Vagina (tissue), 2 donors: ENCODE data around the gene SURF2. TPM values are rescaled to one million over a fixed set of nuclear protein-coding genes. Genes with fewer than 3 reads are reported as not detected.

ENCODE experiments used
- DNase-seq, 2 donors: peaks; one replicate each; pipeline ENCODE4 v3.0.0-alpha.2; 2017; ENCODE audit errors: extremely low spot score in 2 of 2
- H3K27ac ChIP-seq: fragments of 200-600 bp; sonication (generic); one replicate; pipeline ENCODE4 v1.5.1; 2019
- H3K27me3 ChIP-seq: fragments of 200-600 bp; sonication (generic); one replicate; pipeline ENCODE4 v1.5.1; 2019
- H3K36me3 ChIP-seq, 2 donors: fragments of 200-600 bp; sonication (generic); one replicate each; pipeline ENCODE4 v1.5.1; 2017 to 2019
- H3K4me1 ChIP-seq: fragments of 200-600 bp; sonication (generic); one replicate; pipeline ENCODE4 v1.5.1; 2019
- H3K4me3 ChIP-seq, 2 donors: fragments of 200-600 bp; sonication (generic); 1 replicate in 1 of 2; 2 replicates in 1 of 2; pipeline ENCODE4 v1.5.1; 2016 to 2019
- H3K9me3 ChIP-seq: fragments of 200-600 bp; sonication (generic); one replicate; pipeline ENCODE4 v1.5.1; 2019
- POLR2A ChIP-seq, 2 donors: fragments of 450-650 bp; IDR thresholded peaks; one replicate each; pipeline ENCODE4 v1.6.1; 2017; ENCODE audit warnings: antibody characterized with exemption in 2 of 2, mild to moderate bottlenecking in 2 of 2, moderate library complexity in 2 of 2
- POLR2AphosphoS5 ChIP-seq, 2 donors: sonication (generic); formaldehyde crosslinking; IDR thresholded peaks; one replicate each; pipeline ENCODE4 v1.9.0; 2017; ENCODE audit warnings: antibody characterized with exemption in 2 of 2, mild to moderate bottlenecking in 2 of 2, low read depth in 1 of 2; ENCODE audit not compliant: insufficient read depth in 1 of 2
- intact Hi-C: fragments of 100-400 bp; cut with DNase I; formaldehyde crosslinking; loops from one replicate; pipeline ENCODE4 v1.15.1; 2023
- total RNA-seq: library from RNA; depleted of rRNA; stranded (reverse); fragments of >200 nt; gene quantifications from one replicate; pipeline ENCODE4 v1.2.3, GENCODE V29; 2016
- TF ChIP-seq, protein P1 (sequence below), 3 experiments: fragments of 450-650 bp in 2 of 3; fragments of 200-600 bp in 1 of 3; sonication (generic) in 1 of 3; IDR thresholded peaks; one replicate each; pipeline ENCODE4 v1.5.1; 2017 to 2019; ENCODE audit warnings: antibody characterized with exemption in 3 of 3, mild to moderate bottlenecking in 2 of 3, moderate library complexity in 2 of 3

Gene SURF2
- total RNA-seq, 1 donor from 2014 or later: 19.9 TPM

DNA sequence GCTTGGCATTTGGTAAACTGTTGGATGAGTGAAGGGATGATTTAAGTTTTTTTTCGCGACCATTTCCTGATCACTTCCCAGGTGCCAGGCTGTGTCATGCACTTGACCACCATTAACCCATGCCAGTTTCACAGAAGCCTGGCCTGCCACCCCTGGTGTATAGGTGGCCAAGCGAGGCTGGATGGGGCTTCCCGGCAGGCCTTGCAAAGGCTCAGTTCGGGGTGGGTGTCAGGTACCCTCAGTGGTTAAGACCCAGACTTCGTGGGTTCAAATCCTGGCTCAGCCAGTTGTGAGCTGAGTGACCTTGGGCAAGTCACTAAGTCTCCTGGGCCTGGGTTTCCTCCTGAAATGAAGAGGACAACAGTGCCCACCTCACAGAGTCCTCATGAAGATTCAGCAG is 10.8 kb upstream of the SURF2 start:
- Histone ChIP-seq H3K4me3 (no peak overlapping the region), H3K9me3 (no peaks in the 10 kb centered on the region), H3K36me3 (peaks cover 0 to 64% of the 10 kb centered on the region in 2 donors), H3K4me1 (peaks cover 31% of the 10 kb centered on the region), H3K27me3 (no peaks in the 10 kb centered on the region), H3K27ac (no peak overlapping the region)
- no peak for DNase-seq
- intact Hi-C loops: no loop called here
- TF ChIP-seq, protein P1, sequence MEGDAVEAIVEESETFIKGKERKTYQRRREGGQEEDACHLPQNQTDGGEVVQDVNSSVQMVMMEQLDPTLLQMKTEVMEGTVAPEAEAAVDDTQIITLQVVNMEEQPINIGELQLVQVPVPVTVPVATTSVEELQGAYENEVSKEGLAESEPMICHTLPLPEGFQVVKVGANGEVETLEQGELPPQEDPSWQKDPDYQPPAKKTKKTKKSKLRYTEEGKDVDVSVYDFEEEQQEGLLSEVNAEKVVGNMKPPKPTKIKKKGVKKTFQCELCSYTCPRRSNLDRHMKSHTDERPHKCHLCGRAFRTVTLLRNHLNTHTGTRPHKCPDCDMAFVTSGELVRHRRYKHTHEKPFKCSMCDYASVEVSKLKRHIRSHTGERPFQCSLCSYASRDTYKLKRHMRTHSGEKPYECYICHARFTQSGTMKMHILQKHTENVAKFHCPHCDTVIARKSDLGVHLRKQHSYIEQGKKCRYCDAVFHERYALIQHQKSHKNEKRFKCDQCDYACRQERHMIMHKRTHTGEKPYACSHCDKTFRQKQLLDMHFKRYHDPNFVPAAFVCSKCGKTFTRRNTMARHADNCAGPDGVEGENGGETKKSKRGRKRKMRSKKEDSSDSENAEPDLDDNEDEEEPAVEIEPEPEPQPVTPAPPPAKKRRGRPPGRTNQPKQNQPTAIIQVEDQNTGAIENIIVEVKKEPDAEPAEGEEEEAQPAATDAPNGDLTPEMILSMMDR (IDR thresholded peaks at IDR 0.05): no peak
- TF ChIP-seq POLR2A (IDR thresholded peaks at IDR 0.05) (no peak), POLR2AphosphoS5 (IDR thresholded peaks at IDR 0.05; ENCODE audit: insufficient read depth in 1 of 2, low read depth in 1 of 2) (no peak)

- H3K27me3 ChIP-seq: no peaks in the 10 kb centered on the region
- peaks cover 0 to 66% of the 10 kb centered on the region in 2 donors for H3K36me3 ChIP-seq
- H3K4me3 ChIP-seq: peak overlapping the region; percentile 82 to 95
- no peak for DNase-seq
- intact Hi-C loops: no loop called here
- peak overlapping the region; percentile 84 for H3K27ac ChIP-seq
- H3K4me1 ChIP-seq: peaks cover 31% of the 10 kb centered on the region
- H3K9me3 ChIP-seq: no peaks in the 10 kb centered on the region
- no peak for TF ChIP-seq POLR2A (IDR thresholded peaks at IDR 0.05)
Measured at GRCh38 chr9:133346021-133346785, 10.1 kb upstream of the SURF2 start.

DNA sequence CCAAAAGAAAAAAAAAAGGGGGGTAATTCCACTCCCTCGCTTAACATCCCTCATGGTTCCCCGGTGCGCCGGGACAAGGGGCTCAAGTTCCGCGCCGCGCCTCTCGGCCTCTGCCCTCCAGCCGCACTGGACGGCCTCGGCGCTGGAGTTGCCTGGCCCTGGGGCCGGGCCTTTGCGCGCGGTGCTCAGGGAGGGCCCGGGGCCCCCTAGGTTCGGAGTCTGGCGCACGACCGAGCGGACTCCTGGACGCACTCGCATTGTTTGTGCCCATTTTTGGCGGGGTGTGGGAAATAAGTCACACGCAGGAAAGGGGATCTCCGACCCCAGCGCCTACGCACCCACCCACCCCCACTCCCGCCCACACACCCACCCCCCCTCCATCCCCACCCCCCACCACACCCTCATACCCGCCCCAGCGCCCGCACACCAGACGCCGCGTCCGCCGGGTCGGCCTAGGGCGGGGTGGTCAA is 8.8 kb upstream of the SURF2 start:
- H3K27ac ChIP-seq: peak overlapping the region; percentile 84
- DNase-seq: no peak
- H3K9me3 ChIP-seq: no peaks in the 10 kb centered on the region
- intact Hi-C loops: no loop called here
- peaks cover 0 to 66% of the 10 kb centered on the region in 2 donors for H3K36me3 ChIP-seq
- H3K4me1 ChIP-seq: peaks cover 31% of the 10 kb centered on the region
- H3K27me3 ChIP-seq: no peaks in the 10 kb centered on the region
- no peak for TF ChIP-seq POLR2AphosphoS5 (IDR thresholded peaks at IDR 0.05; ENCODE audit: insufficient read depth in 1 of 2, low read depth in 1 of 2)
- H3K4me3 ChIP-seq: peak overlapping the region; percentile 82 to 95

GRCh38 chr9:133347985-133348717 is 8.2 kb upstream of the SURF2 start, which contains the start of the genes MED22 and RPL7A:
MED22 (minus strand) TSS chr9:133348131; CDS start chr9:133346662, 1,469 bp downstream.
RPL7A (plus strand) TSS chr9:133348218; CDS start chr9:133348244, 26 bp downstream.
- H3K27me3 ChIP-seq: no peaks in the 10 kb centered on the region
- H3K36me3 ChIP-seq: peaks cover 0 to 64% of the 10 kb centered on the region in 2 donors
- TF ChIP-seq POLR2A (IDR thresholded peaks at IDR 0.05): peak in 1 of 2 donors; percentile 77
- TF ChIP-seq POLR2AphosphoS5 (IDR thresholded peaks at IDR 0.05; ENCODE audit: insufficient read depth in 1 of 2, low read depth in 1 of 2): peak; percentile 97 to 98
- TF ChIP-seq, protein P1 (IDR thresholded peaks at IDR 0.05): peak in 1 of 3 experiments; percentile 10
- peak within 1 kb of the TSS; percentile 82 to 95 for H3K4me3 ChIP-seq
- H3K9me3 ChIP-seq: no peaks in the 10 kb centered on the region
- intact Hi-C loops: no loop called here
- DNase-seq: peak in 1 of 2 donors; percentile 96
- H3K4me1 ChIP-seq: peaks cover 31% of the 10 kb centered on the region
- peak within 1 kb of the TSS; percentile 84 for H3K27ac ChIP-seq

DNA sequence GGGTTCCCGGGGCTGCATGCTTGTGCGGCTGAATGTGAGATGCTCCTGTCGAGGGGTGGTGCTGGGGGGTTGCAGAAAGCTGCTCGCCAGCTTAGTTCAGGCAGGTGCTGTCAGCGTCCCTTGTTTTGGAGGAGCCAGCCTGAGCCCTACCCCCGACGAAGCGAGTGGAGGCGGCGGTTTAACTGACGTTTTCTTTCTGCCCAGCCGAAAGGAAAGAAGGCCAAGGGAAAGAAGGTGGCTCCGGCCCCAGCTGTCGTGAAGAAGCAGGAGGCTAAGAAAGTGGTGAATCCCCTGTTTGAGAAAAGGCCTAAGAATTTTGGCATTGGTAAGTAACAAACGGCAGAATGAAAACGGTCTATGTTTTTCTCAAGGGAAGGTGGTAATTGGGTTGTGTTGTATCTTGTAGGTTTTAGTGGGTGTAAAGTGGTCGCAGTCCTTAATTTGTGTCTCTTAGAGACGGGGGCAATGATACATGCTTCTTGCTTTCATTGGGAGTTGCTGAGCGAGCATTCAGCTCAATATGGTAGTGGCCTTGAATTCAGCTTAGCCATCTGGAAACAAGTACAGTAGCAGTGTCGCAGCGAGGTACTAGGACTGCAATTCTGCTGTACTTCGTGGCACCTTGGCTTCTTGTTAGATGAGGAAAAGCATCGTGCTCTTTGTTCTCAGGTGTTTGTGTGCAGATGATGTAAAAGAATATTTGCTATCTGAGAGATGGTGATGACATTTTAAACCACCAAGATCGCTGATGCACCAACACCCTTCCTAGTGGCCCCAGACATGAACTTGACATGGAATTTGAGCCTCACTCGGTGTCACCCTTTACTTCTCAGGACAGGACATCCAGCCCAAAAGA is 7.4 kb upstream of the SURF2 start:
- Histone ChIP-seq H3K36me3 (peaks cover 0 to 57% of the 10 kb centered on the region in 2 donors), H3K9me3 (no peaks in the 10 kb centered on the region), H3K27ac (peak overlapping the region; percentile 84), H3K27me3 (no peaks in the 10 kb centered on the region), H3K4me1 (peaks cover 31% of the 10 kb centered on the region), H3K4me3 (peak overlapping the region; percentile 82 to 95)
- no peak for DNase-seq
- intact Hi-C loops: no loop called here
- TF ChIP-seq POLR2A (IDR thresholded peaks at IDR 0.05) (no peak), POLR2AphosphoS5 (IDR thresholded peaks at IDR 0.05; ENCODE audit: insufficient read depth in 1 of 2, low read depth in 1 of 2) (no peak)
- TF ChIP-seq, protein P1 (IDR thresholded peaks at IDR 0.05): no peak
